Smooth muscle cell (in vitro differentiated cells): ENCODE measurements around the gene PLXNA4. TPM values are rescaled to one million over a fixed set of nuclear protein-coding genes. Genes with fewer than 3 reads are reported as not detected.
A peak's percentile ranks its signal among the peaks of the same experiment; 100 is the strongest.

Source experiments
- DNase-seq: peaks from one replicate; lab custom pipeline; 2025; ENCODE audit not compliant: unreplicated experiment; lab: John Stamatoyannopoulos, UW
- H2AFZ ChIP-seq: fragments of 200-600 bp; sonication (generic); 2 replicates; pipeline ENCODE4 v1.6.0; 2016; ENCODE audit warnings: antibody characterized with exemption, low read depth, mild to moderate bottlenecking
- H3F3A ChIP-seq: fragments of 200-600 bp; sonication (generic); 2 replicates; pipeline ENCODE4 v1.6.0; 2017; ENCODE audit warnings: antibody characterized with exemption, low read depth
- H3K27ac ChIP-seq: fragments of 200-600 bp; sonication (generic); 2 replicates; pipeline ENCODE4 v1.5.1; 2016; ENCODE audit warnings: low read depth, mild to moderate bottlenecking
- H3K27me3 ChIP-seq: fragments of 200-600 bp; sonication (generic); 2 replicates; pipeline ENCODE4 v1.6.1; 2016; ENCODE audit warnings: low read depth, mild to moderate bottlenecking
- H3K36me3 ChIP-seq: fragments of 200-600 bp; sonication (generic); 2 replicates; pipeline ENCODE4 v1.5.1; 2016; ENCODE audit warnings: low read depth
- H3K4me1 ChIP-seq: fragments of 200-600 bp; sonication (generic); 2 replicates; pipeline ENCODE4 v1.5.1; 2016; ENCODE audit warnings: low read depth
- H3K4me2 ChIP-seq: fragments of 200-600 bp; sonication (generic); 2 replicates; pipeline ENCODE4 v1.6.0; 2016; ENCODE audit warnings: mild to moderate bottlenecking
- H3K4me3 ChIP-seq: fragments of 200-600 bp; sonication (generic); 2 replicates; pipeline ENCODE4 v1.5.1; 2016; ENCODE audit warnings: mild to moderate bottlenecking
- H3K79me2 ChIP-seq: fragments of 200-600 bp; sonication (generic); 2 replicates; pipeline ENCODE4 v1.6.0; 2016; ENCODE audit warnings: low read depth, mild to moderate bottlenecking
- H3K9ac ChIP-seq: fragments of 200-600 bp; sonication (generic); 2 replicates; pipeline ENCODE4 v1.6.0; 2016; ENCODE audit warnings: low read depth
- H3K9me3 ChIP-seq: fragments of 200-600 bp; sonication (generic); replicated peaks from 2 replicates; pipeline ENCODE4 v1.5.1; 2016; ENCODE audit warnings: low read depth
- H4K20me1 ChIP-seq: fragments of 200-600 bp; sonication (generic); 2 replicates; pipeline ENCODE4 v1.6.0; 2016; ENCODE audit warnings: low read depth
- WGBS: methylation state at CpG from one replicate; pipeline ENCODE4 v1.1.7; 2016; ENCODE audit warnings: low lambda C conversion rate; 5-methylcytosine and 5-hydroxymethylcytosine counted together
- polyA plus RNA-seq: library from polyadenylated mRNA; unstranded; fragments of >200 nt; fragmentation: Nextera tagmentation; extraction: Ambion mirVana; gene quantifications from 2 replicates; pipeline ENCODE4 v1.2.1, GENCODE V29; 2016
- total RNA-seq: library from RNA; depleted of rRNA; stranded (reverse); fragments of >200 nt; gene quantifications from 2 replicates; pipeline ENCODE4 v1.2.3, GENCODE V29; 2014
- TF ChIP-seq, protein P1 (sequence below): fragments of 200-600 bp; sonication (generic); IDR thresholded peaks from 2 replicates; pipeline ENCODE4 v1.5.1; 2017; ENCODE audit warnings: borderline replicate concordance, mild to moderate bottlenecking, antibody characterized with exemption; ENCODE audit not compliant: insufficient read depth, poor library complexity, severe bottlenecking

PLXNA4 gene
- total and polyA plus RNA-seq, 2 experiments from 2014 or later = 8.5 to 9.9 TPM

DNA sequence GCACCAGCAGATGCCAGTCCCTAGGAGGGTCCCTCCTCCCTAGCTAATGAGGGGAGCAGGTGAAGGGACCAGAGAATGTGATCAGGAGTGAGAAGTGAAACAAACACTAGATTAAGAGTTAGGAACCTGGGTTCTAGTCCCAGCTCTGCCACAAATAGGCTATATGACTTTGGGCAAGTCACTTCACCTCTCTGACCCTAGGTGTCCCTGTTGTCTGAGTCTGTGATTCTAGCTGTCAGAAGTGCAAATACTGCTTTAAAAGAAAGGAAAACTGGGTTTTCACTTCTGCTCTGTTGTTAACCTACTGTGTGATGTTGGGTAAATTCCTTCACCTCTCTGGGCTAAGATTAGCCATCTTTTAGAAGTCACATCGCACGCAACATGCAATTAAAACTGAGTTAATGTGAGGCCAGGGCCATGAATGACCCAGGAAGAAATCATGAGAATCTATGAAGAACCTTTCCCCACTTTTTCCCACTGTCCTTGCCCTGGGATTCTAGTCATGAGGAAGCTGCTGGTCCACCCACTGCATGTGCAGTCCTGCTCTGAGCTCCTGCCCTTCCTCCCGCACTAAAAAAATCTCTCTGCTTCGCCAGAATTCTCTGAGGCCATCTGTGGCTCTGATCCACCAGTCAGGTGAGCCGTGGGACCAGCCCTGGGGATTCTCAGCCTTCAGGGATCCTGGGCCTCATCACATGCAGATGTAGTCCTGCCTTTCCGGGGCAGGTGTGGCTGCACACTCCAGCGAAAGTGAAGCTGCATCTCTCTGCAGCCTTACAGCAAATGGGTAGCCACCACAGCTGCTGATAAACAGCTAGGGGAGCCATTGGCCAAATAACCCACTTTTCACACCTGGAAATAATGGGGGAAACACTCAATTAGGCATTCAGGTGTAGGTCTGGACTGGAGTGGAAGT is 181.7 kb downstream of the PLXNA4 start:
- Histone ChIP-seq H3F3A (no peaks in the 10 kb centered on the region), H3K9ac (no peak overlapping the region), H4K20me1 (no peaks in the 10 kb centered on the region), H3K4me2 (no peak overlapping the region), H3K79me2 (no peaks in the 10 kb centered on the region), H3K9me3 (no peaks in the 10 kb centered on the region), H3K36me3 (no peaks in the 10 kb centered on the region), H3K27ac (no peak overlapping the region), H3K4me1 (no peaks in the 10 kb centered on the region), H3K4me3 (no peak overlapping the region), H2AFZ (no peak overlapping the region), H3K27me3 (no peaks in the 10 kb centered on the region)
- TF ChIP-seq, protein P1, sequence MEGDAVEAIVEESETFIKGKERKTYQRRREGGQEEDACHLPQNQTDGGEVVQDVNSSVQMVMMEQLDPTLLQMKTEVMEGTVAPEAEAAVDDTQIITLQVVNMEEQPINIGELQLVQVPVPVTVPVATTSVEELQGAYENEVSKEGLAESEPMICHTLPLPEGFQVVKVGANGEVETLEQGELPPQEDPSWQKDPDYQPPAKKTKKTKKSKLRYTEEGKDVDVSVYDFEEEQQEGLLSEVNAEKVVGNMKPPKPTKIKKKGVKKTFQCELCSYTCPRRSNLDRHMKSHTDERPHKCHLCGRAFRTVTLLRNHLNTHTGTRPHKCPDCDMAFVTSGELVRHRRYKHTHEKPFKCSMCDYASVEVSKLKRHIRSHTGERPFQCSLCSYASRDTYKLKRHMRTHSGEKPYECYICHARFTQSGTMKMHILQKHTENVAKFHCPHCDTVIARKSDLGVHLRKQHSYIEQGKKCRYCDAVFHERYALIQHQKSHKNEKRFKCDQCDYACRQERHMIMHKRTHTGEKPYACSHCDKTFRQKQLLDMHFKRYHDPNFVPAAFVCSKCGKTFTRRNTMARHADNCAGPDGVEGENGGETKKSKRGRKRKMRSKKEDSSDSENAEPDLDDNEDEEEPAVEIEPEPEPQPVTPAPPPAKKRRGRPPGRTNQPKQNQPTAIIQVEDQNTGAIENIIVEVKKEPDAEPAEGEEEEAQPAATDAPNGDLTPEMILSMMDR = peak; percentile 20
- no peak for DNase-seq
- WGBS = 82% methylated on average over 7 of the region's 7 CpGs

DNA sequence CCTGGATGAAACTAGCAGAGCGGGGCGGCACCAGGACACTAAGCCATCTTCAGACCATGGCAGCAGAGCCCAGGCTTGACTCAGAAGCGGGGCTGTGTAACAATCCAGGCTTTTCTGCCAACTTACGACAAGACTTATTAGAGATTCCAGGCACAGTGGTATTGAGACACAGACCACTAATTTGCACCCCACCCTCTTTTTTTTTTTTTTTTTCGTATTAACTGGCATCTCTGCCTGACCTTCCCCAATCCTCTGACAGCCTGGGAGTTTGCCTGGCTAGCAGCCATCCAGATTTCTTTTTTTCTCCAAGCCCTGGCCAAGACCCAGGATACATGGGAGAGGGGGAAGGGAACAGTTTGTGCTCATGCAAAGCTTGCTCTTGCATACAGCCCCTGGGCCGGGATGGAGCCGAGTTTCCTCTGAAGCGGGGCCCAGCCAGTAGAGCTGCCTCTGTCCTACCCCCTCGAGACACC is 182.4 kb downstream of the PLXNA4 start:
- Histone ChIP-seq H3K9me3 (no peaks in the 10 kb centered on the region), H3K4me3 (no peak overlapping the region), H3K27me3 (no peaks in the 10 kb centered on the region), H4K20me1 (no peaks in the 10 kb centered on the region), H3K4me1 (no peaks in the 10 kb centered on the region), H2AFZ (no peak overlapping the region), H3F3A (no peaks in the 10 kb centered on the region), H3K27ac (no peak overlapping the region), H3K36me3 (no peaks in the 10 kb centered on the region), H3K79me2 (no peaks in the 10 kb centered on the region), H3K9ac (no peak overlapping the region), H3K4me2 (no peak overlapping the region)
- no peak for DNase-seq
- WGBS = 74% methylated on average over 9 of the region's 9 CpGs
- TF ChIP-seq, protein P1 = no peak

DNA sequence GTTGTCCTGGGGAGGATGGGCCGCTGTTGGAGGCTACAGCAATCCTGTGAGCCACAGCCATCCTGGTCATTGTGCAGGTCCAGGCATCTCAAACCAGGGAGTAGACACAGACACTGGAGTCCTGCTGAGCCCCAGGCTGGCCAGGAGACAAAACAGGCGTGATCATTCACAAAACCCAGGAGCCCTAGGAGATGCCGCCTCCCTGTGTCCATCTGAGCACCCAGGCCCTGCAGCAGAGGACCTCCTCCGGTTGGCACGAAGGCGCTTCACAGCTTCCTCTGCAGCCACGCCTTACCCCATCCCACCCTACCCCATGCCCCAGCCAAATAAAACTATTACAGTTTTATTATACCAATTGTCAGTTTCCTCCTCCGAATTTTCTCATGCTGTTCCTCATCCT is 183.6 kb downstream of the PLXNA4 start:
- H4K20me1 ChIP-seq = no peaks in the 10 kb centered on the region
- H3K9me3 ChIP-seq = no peaks in the 10 kb centered on the region
- no peak overlapping the region for H2AFZ ChIP-seq
- H3K27me3 ChIP-seq = no peaks in the 10 kb centered on the region
- H3K4me3 ChIP-seq = no peak overlapping the region
- TF ChIP-seq, protein P1 = no peak
- no peaks in the 10 kb centered on the region for H3K36me3 ChIP-seq
- H3K27ac ChIP-seq = no peak overlapping the region
- WGBS = 92% methylated on average over 8 of the region's 8 CpGs
- H3K4me1 ChIP-seq = no peaks in the 10 kb centered on the region
- no peaks in the 10 kb centered on the region for H3K79me2 ChIP-seq
- no peaks in the 10 kb centered on the region for H3F3A ChIP-seq
- no peak for DNase-seq
- H3K4me2 ChIP-seq = no peak overlapping the region
- H3K9ac ChIP-seq = no peak overlapping the region
